Ishikawa (cell line): Measurements from ENCODE around the gene RXRB.

Source experiments
- CEBPB ChIP-seq: IDR thresholded peaks from 2 replicates; pipeline ENCODE4 v1.6.1; 2012
- CREB1 ChIP-seq: IDR thresholded peaks from 2 replicates; pipeline ENCODE4 v1.6.1; 2012; ENCODE audit warnings: low read depth
- EGR1 ChIP-seq: IDR thresholded peaks from 2 replicates; pipeline ENCODE4 v1.6.1; 2012
- EP300 ChIP-seq: IDR thresholded peaks from 2 replicates; pipeline ENCODE4 v1.6.1; 2012; ENCODE audit warnings: borderline replicate concordance
- FOXM1 ChIP-seq: IDR thresholded peaks from 2 replicates; pipeline ENCODE4 v1.6.1; 2012; ENCODE audit warnings: low read depth, borderline replicate concordance
- MAX ChIP-seq: IDR thresholded peaks from 2 replicates; pipeline ENCODE4 v1.6.1; 2012
- NFIC ChIP-seq: IDR thresholded peaks from 2 replicates; pipeline ENCODE4 v1.6.1; 2012
- RAD21 ChIP-seq: IDR thresholded peaks from 2 replicates; pipeline ENCODE4 v1.6.1; 2012; ENCODE audit warnings: low read depth
- REST ChIP-seq: IDR thresholded peaks from 2 replicates; pipeline ENCODE4 v1.6.1; 2012; ENCODE audit warnings: low read depth, mild to moderate bottlenecking
- TAF1 ChIP-seq: IDR thresholded peaks from 2 replicates; pipeline ENCODE4 v1.6.1; 2012; ENCODE audit warnings: low read depth, mild to moderate bottlenecking
- TCF12 ChIP-seq: IDR thresholded peaks from 2 replicates; pipeline ENCODE4 v1.6.1; 2012; ENCODE audit warnings: low read depth
- TEAD4 ChIP-seq: IDR thresholded peaks from 2 replicates; pipeline ENCODE4 v1.6.1; 2012
- USF1 ChIP-seq: IDR thresholded peaks from 2 replicates; pipeline ENCODE4 v1.6.1; 2012
- YY1 ChIP-seq: IDR thresholded peaks from 2 replicates; pipeline ENCODE4 v1.6.1; 2012; ENCODE audit warnings: low read depth
- ZBTB7A ChIP-seq: IDR thresholded peaks from 2 replicates; pipeline ENCODE4 v1.6.1; 2012; ENCODE audit warnings: low read depth

RXRB gene

GRCh38 chr6:33247977-33248642 lies 47.6 kb upstream of the RXRB start:
- peak; percentile 95 for TF ChIP-seq RAD21
- TF ChIP-seq REST = no peak
- no peak for TF ChIP-seq CEBPB
- TF ChIP-seq TCF12 = no peak
- no peak for TF ChIP-seq EGR1

GRCh38 chr6:33243476-33243875 lies 43.0 kb upstream of the RXRB start:
- TF ChIP-seq USF1 (no peak), YY1 (no peak), CREB1 (no peak), CEBPB (no peak), NFIC (no peak)

- TF ChIP-seq USF1 (no peak), NFIC (no peak), CEBPB (no peak), TCF12 (no peak), TAF1 (no peak), RAD21 (no peak), MAX (no peak), YY1 (no peak), EGR1 (no peak), REST (no peak), ZBTB7A (no peak), CREB1 (no peak), TEAD4 (no peak), EP300 (no peak), FOXM1 (no peak)
Observed at GRCh38 chr6:33241968-33242367, 41.5 kb upstream of the RXRB start.

GRCh38 chr6:33237741-33238140 lies 37.3 kb upstream of the RXRB start:
- TF ChIP-seq FOXM1 = no peak
- TF ChIP-seq EP300 = no peak

- TF ChIP-seq USF1 (no peak), YY1 (no peak), TAF1 (no peak), TCF12 (no peak), ZBTB7A (no peak), CREB1 (no peak), NFIC (no peak), RAD21 (no peak), REST (no peak)
Observed at GRCh38 chr6:33236852-33237251, 36.4 kb upstream of the RXRB start.
